ENCODE data around the gene GAPDHS. TPM values are rescaled to one million over a fixed set of nuclear protein-coding genes. Genes with fewer than 3 reads are reported as not detected.
A peak's percentile ranks its signal among the peaks of the same experiment; 100 is the strongest.

The GAPDHS gene
- total RNA-seq, 4 donors from 2014 or later = not detected

GRCh38 chr19:35554076-35554475 lies 20.8 kb downstream of the GAPDHS start:
- peaks cover 4 to 33% (median 16%) of the 10 kb centered on the region in 4 donors for H3K27me3 ChIP-seq
- TF ChIP-seq POLR2A (IDR thresholded peaks at IDR 0.05; ENCODE audit: low read depth) (no peak), EP300 (IDR thresholded peaks at IDR 0.05) (no peak), CTCF (IDR thresholded peaks at IDR 0.05) (no peak), POLR2AphosphoS5 (IDR thresholded peaks at IDR 0.05) (no peak)
- peaks cover 0 to 13% (median 0%) of the 10 kb centered on the region in 4 donors for H3K36me3 ChIP-seq
- intact Hi-C loops (cut with DNase I) = no loop called here
- DNase-seq (ENCODE audit: extremely low spot score) = no peak
- peaks cover 7 to 16% (median 15%) of the 10 kb centered on the region in 4 donors for H3K4me1 ChIP-seq
- 69% methylated on average over 5 of the region's 5 CpGs for WGBS
- H3K4me3 ChIP-seq = no peak overlapping the region
- H3K27ac ChIP-seq (replicated peaks in 1 of 4) = no peak overlapping the region
- H3K9me3 ChIP-seq = no peaks in the 10 kb centered on the region

GRCh38 chr19:35555301-35556005 lies 22.2 kb downstream of the GAPDHS start:
- Histone ChIP-seq H3K4me1 (peaks cover 7 to 15% (median 15%) of the 10 kb centered on the region in 4 donors), H3K27ac (replicated peaks in 1 of 4) (no peak overlapping the region), H3K9me3 (no peaks in the 10 kb centered on the region), H3K36me3 (peaks cover 0 to 7% (median 0%) of the 10 kb centered on the region in 4 donors), H3K27me3 (peaks cover 4 to 47% (median 18%) of the 10 kb centered on the region in 4 donors), H3K4me3 (no peak overlapping the region)
- WGBS = 53% methylated on average over 13 of the region's 30 CpGs
- DNase-seq (ENCODE audit: extremely low spot score) = no peak
- TF ChIP-seq POLR2A (IDR thresholded peaks at IDR 0.05; ENCODE audit: low read depth) = no peak
- no peak for TF ChIP-seq POLR2AphosphoS5 (IDR thresholded peaks at IDR 0.05)
- TF ChIP-seq EP300 (IDR thresholded peaks at IDR 0.05) = no peak
- TF ChIP-seq CTCF (IDR thresholded peaks at IDR 0.05) = no peak
- intact Hi-C loops (cut with DNase I) = no loop called here

GRCh38 chr19:35556025-35556590 lies 22.9 kb downstream of the GAPDHS start:
- Histone ChIP-seq H3K27ac (replicated peaks in 1 of 4) (no peak overlapping the region), H3K36me3 (peaks cover 0 to under 1% (median 0%) of the 10 kb centered on the region in 4 donors), H3K27me3 (peaks cover 4 to 54% (median 18%) of the 10 kb centered on the region in 4 donors), H3K4me1 (peaks cover 7 to 15% (median 15%) of the 10 kb centered on the region in 4 donors), H3K9me3 (no peaks in the 10 kb centered on the region), H3K4me3 (no peak overlapping the region)
- WGBS = 89% methylated on average over 9 of the region's 9 CpGs
- DNase-seq (ENCODE audit: extremely low spot score) = no peak
- intact Hi-C loops (cut with DNase I) = no loop called here
- no peak for TF ChIP-seq POLR2AphosphoS5 (IDR thresholded peaks at IDR 0.05)
- no peak for TF ChIP-seq POLR2A (IDR thresholded peaks at IDR 0.05; ENCODE audit: low read depth)
- no peak for TF ChIP-seq EP300 (IDR thresholded peaks at IDR 0.05)
- no peak for TF ChIP-seq CTCF (IDR thresholded peaks at IDR 0.05)

GRCh38 chr19:35556846-35557538 lies 23.7 kb downstream of the GAPDHS start:
- DNase-seq (ENCODE audit: extremely low spot score) = no peak
- intact Hi-C loops (cut with DNase I) = no loop called here
- no peak overlapping the region for H3K27ac ChIP-seq (replicated peaks in 1 of 4)
- peak overlapping the region in 1 of 4 donors; percentile 45 for H3K4me3 ChIP-seq
- H3K4me1 ChIP-seq = peaks cover 7 to 15% (median 15%) of the 10 kb centered on the region in 4 donors
- TF ChIP-seq POLR2A (IDR thresholded peaks at IDR 0.05; ENCODE audit: low read depth) (no peak), CTCF (IDR thresholded peaks at IDR 0.05) (no peak), EP300 (IDR thresholded peaks at IDR 0.05) (no peak), POLR2AphosphoS5 (IDR thresholded peaks at IDR 0.05) (no peak)
- no peaks in the 10 kb centered on the region for H3K36me3 ChIP-seq
- 85% methylated on average over 8 of the region's 16 CpGs for WGBS
- peaks cover 4 to 60% (median 18%) of the 10 kb centered on the region in 4 donors for H3K27me3 ChIP-seq
- no peaks in the 10 kb centered on the region for H3K9me3 ChIP-seq

All from esophagus muscularis mucosa (tissue), 4 donors.